OCI-LY3 (cell line): ENCODE results near the gene FIG4.

Experiments used
- CTCF ChIP-seq: fragments of 200-600, 300-600 bp; sonication (generic); IDR thresholded peaks from 2 replicates; pipeline ENCODE4 v1.5.1; 2014; ENCODE audit warnings: antibody characterized with exemption, low read length, low read depth
- EZH2phosphoT487 ChIP-seq: fragments of 200-600 bp; shearing (Covaris generic); IDR thresholded peaks from 2 replicates; pipeline ENCODE4 v1.6.1; 2018; ENCODE audit warnings: antibody characterized with exemption, mixed run types, low read depth

GRCh38 chr6:109672175-109672574, 18.9 kb upstream of the FIG4 start:
- TF ChIP-seq CTCF: no peak
- TF ChIP-seq EZH2phosphoT487: no peak
